HG02610 (cell line): ENCODE results near the gene ZNF362.
"Not testable (repeated sequence)": the region's sequence is repeated elsewhere in the genome, so short reads cannot be mapped to it uniquely, and the experiment has no call there.

Source experiments
- ATAC-seq: cut with Tn5 transposase; IDR thresholded peaks from one replicate; pipeline ENCODE4 v1.9.1; 2021; ENCODE audit warnings: mild to moderate bottlenecking, moderate library complexity; ENCODE audit not compliant: unreplicated experiment

ZNF362 gene

DNA sequence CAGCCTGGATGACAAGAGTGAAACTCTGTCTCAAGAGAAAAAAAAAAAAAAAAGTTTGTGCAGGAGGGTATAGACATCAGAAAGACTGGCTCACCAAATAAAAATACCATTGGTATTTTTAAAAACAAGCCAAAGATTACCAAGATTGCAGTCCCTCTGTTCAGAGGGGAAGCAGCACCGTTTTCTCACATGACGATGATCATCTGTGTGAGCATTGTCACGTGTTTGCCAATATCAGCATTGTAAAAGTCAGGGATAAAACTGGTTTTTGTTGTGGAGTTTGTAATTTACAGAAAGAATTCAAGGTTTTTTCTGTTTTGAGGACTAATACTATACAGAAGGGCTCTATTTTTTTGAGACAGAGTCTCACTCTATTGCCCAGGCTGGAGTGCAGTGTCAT, 26.5 kb downstream of the ZNF362 start:
- ATAC-seq, result no peak

DNA sequence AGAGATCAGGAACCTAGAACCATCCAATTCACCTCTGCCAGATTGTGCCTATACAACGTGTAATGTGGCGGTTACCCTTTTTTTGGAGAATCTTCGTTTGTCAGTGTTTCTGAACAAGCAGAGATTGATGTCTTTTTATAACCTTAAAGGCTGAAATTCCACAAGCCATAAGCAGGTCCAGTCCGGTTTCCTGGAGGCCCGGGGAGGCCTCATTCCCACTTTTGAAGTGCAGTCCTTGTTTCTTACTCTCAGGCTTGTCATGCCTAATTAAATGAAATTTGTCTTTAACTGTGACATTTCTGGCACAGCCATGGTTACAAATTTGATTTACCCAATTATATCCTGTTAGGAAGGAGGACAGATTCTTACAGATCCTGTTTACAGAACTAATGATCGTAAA, 27.8 kb downstream of the ZNF362 start:
- ATAC-seq, result no peak

DNA sequence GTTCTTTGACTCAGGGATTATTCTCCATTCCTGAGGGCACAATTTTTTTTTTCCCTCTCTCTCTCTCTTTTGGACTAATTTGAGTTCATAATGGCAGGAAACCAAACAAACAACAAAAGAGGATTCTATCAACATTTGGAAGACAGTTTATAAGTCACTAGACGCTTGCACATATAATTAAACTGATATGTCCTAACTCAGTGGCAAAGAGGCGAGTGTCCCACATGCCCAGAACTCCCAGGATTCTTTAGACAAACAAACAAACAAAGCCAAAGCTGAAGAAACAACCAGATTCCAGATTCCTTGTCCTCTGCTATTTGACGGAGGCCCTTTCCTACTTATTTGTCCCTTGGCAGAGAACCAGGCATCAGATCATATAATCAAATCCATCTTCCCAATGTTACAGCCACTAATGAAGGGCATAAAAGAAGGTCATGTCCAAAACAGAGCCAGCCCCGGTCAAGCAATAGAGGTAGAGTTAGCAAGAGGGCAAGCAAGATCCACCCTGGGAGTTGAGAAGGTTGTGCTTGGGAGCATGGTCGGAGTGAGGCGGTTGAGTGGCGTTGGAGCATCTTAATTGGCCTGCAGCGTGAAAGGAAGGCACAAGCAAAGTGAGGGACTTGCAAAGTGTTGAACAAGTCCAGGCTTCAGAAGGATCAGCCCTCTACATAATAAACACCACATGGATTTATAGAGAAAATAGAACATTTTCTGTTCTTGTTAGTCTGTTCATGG, 30.3 kb downstream of the ZNF362 start:
- no peak for ATAC-seq

DNA sequence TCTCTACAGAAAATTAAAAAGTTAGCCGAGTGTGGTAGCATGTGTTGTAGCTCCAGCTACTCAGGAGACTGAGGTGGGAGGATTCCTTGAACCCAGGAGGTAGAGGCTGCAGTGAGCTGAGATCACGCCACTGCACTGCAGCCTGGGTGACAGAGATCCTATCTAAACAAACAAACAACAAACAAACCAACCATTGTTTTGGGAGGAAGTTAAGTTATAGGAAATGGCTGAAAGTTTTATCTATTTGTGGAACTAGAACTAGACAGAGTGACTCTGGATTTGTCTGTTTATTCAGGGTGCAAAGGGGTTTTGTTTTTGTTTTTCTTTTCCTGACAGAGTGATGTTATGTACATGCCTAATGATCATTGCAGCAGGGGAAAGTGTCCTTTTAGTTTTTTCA, 31.0 kb downstream of the ZNF362 start:
- no peak for ATAC-seq

DNA sequence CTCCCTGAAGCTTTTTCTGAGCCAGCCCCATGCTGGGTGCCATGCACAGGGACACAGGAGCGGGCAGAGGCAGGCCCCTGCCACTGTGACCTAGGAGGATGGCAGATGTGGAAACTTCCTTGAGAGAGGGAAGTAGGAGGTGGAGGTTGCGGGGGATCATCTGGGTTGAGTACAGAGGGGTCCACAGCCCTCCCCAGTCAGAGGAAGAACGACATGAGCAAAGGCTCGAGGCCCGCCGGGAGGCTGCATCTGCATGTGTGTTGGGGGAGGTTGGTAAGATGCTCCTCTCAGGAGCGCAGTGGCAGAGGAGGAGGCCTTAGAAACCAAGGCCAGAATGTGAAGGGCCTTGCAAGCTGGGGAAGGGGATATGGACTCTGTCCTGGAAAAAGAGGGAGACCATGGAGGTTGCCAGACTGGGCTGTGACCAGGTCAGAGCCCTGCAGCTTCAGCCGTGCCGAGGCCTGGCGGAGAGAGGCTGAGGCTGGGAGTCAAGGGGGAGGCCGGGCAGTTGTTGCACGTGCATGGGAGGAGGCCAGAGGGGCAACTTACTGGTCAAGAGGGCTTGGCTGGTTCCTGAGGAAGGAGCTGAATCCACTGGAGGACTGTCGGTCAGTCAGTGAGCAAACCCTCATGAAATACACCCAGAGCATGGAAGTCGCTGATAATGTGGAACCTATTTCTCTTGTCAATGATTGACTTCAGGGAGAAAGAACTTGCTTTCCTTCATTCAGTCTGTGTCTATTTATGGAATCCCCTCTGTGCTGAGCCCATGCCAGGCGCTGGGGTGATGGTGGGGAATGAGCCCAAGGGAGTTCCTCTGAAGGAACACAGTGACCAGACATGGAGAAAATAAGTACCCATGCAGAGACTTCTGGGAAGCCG, 32.9 kb downstream of the ZNF362 start:
- ATAC-seq, result no peak

DNA sequence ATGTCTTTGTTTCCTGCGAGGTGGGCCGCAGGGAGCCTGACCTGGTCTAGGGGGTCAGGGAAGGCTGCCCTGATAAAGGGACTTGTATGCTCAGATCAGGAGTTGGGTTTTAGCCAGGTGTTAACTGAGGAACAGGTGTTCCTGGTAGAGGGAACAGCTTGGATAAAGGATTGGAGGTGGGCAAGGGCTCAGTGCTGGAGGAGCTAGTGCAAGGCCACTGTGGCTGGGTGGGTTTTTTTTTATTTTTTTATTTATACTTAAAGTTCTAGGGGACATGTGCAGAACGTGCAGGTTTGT, 33.5 kb downstream of the ZNF362 start:
- no peak for ATAC-seq

DNA sequence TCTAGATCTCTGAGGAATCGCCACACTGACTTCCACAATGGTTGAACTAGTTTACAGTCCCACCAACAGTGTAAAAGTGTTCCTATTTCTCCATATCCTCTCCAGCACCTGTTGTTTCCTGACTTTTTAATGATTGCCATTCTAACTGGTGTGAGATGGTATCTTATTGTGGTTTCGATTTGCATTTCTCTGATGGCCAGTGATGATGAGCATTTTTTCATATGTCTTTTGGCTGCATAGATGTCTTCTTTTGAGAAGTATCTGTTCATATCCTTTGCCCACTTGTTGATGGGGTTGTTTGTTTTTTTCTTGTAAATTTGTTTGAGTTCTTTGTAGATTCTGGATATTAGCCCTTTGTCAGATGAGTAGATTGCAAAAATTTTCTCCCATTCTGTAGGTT, 34.3 kb downstream of the ZNF362 start:
- ATAC-seq, result not testable (repeated sequence)

DNA sequence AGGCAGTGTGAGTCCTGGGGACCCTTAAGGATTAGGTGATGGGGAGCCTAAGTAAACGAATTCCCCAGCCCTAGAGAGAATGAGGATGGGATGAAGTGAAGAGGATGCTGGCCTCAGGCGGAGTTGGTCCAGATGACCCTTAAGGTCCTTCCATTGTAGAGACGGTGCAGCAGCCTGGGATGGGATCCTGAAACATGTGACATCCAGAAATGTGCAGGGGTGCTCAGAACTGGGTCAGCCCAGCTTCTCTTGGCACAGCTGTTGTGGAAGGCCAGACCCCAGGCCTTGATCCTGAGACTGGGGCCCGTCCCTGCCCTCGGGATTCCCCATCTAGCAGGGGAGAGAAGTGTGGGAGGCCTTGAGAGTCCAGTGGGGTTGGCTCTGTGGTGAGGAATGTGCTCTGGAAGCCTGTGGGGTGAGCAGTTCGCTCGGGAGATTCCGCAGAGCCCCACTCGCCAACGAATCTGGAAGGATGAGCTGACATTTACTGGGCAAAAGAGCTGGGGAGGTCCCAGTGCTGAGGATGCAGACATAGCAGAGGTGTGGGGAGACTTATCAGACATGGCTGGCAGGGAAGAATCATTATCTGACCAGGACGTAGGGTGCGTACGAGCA, 36.5 kb downstream of the ZNF362 start:
- ATAC-seq, result no peak

DNA sequence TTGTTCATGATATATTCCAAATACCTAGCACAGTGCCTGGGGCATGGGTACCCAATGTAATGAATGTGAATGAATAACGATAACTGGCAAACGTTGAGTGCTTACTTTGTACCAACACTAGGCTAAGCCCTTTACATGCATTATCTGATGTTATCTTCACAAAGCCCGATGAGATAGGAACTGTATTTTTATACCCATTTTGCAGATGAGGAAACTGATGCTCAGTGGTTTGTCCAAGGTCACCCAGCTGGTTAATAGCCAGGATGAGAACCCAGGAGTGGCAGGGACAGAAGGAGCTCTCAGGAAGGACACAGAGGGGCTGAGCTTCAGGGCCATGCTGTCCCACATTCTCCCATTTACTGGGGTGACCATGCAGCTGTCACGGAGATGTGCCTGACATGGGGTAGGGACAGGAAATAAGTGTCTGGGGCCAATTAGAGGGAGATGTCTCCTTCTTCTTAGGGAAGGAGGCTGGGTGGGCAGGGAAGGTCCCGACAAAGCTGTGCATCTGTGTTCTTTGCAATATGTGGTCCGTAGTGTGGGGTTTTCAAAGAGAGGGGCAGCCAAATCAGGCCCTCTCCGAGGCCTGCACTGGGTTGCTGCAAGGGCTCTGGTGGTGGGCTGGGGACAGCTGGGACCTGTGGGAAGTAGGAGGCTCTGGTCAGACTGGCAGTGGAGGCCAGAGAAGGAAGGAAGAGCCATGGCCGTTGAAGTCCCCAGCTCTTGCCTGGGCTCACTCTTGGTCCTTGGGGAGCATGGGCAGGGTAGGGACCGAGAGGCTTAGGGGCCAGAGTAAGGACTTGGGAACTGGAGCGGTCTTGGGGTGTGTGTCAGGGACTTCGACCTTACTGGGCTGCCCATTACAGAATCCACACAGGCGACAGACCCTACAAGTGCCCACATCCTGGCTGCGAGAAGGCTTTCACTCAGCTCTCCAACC, 38.0 kb downstream of the ZNF362 start:
- no peak for ATAC-seq

DNA sequence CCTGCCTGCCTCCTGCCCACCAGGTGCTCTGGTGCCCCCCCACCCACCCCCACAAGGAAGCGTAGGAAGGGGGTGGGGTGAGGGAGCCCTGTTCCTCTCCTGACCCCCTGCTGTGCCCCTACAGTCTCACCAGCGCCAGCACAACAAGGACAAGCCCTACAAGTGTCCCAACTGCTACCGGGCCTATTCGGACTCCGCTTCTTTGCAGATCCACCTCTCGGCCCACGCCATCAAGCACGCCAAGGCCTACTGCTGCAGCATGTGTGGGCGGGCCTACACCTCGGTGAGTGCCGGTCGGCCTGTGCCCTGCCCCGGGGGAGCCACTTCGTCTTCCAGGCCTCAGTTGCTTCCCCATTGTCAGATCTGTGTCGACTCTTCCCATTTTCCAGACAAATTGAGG, 38.7 kb downstream of the ZNF362 start:
- ATAC-seq, result no peak

DNA sequence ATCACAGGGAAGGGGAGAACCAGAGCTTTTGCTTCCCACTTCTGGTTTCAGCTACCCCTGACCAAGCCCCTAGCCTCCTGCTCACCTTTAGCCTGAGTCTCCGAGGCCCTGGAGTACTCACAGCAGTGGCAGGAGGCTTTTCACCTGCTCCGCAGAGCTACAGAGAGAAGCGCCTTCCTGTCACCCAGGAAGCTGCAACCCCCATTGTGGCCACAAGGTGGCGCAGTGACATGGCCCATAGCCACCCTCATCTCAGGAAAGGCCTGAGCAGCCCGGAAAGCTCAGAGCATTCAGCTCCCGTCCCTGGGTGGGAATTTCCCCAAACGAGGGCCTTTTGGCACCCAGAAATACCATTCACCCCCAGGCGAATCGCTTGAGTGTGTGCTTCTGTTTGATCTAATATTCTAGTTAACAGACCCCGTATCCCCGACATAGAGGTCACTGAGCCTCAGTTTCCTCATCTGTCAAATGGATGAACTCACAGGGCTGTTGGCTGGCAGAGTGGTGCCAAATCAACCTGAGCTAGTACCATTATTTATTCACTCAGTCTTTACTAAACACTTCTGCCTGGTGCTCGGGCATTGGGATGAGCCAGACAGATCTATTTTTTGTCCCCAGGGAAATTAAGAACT, 39.3 kb downstream of the ZNF362 start:
- no peak for ATAC-seq

DNA sequence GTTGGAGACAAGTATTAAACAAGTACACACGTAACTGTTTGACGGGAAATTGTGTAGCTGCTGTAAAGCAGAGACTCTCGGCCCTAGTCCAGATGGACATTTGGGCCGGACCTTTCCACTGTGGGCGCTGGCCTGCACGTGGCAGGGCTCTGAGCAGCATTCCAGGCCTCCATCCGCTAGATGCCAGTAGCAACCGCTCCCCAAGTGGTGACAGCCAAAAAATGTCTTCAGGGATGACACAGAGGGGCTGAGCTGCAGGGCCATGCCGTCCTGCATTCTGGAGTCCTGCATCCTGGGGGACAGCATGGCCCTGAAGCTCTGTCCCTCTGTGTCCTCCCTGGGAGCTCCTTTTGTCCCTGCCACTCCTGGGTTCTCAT, 39.8 kb downstream of the ZNF362 start:
- ATAC-seq, result no peak

DNA sequence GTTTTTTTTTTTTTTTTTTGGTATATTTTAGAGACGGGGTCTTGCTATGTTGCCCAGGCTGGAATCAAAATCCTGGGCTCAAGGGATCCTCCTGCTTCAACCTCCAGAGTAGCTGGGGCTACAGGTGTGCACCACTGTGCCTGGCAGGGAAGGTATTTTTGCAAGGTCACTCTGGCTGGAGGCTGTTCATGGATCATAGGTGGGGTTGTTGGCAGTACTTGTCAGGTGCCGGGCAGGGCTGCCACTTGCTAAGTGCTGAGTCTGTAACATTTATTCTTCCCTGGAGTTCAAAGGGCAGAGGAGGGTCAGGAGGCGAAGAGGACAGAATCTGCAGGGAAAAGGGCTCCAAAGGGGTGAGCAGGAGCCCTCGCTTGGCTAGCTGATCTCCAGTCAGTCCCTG, 40.5 kb downstream of the ZNF362 start:
- ATAC-seq, result no peak

DNA sequence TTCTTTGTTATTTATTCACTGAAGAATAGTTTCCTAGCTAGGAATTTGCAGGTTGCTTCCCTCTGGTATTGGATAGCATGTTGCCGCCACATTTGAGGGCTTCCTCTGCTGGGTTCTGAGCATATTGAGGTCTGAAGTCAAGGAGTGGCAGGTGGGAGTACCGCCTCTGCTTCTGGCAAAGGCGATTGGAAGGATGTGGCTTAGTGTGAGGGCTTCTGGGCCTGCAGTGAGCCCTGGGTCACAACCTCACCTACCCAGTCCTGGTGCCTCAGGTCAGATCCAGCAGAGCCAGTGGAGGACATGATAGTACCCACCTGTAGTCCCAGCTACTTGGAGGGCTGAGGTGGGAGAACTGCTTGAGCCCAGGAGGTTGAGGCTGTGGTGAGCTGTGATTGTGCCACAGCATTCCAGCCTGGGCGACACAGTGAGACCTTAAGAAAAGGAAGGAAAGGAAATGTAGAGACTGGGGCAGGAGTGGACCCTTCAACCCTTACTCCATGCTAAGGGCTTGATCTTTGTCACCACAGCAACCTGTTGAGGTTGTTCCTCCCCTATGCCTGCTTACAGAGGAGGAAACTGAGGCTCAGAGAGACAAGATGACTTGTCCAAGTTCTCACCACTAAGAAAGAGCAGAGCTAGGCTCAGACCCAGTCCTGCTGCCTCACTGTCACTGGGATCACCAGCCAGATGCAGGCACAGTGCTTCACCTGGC, 41.8 kb downstream of the ZNF362 start:
- no peak for ATAC-seq

DNA sequence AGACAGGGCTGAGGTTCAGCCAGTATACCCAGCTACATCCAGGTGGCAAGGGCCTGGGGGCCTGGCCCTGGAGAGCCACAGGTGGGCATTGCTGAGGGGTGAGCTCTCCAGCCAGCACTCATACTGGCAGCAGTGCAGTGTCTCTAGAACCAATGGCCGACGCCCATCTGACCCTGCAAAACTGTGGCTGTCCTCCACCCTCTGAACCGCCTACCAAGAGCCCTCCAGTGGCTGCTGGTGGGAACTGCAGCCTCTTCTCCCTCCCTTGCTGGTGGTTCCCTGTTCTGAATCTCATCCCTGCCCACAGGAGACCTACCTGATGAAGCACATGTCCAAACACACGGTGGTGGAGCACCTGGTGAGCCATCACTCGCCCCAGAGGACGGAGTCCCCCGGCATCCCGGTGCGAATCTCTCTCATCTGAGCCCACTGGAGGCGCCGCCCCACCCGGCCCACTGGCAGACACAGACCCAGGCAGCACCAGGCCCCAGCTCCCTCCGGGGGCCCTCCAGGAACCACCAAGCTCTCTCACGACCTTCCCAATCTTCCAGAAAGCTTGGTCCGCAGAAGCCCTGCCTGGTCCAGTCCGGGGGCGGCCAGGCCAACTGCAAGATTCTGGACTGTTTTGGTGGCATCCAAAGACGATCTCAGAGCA, 42.5 kb downstream of the ZNF362 start:
- ATAC-seq, result no peak

DNA sequence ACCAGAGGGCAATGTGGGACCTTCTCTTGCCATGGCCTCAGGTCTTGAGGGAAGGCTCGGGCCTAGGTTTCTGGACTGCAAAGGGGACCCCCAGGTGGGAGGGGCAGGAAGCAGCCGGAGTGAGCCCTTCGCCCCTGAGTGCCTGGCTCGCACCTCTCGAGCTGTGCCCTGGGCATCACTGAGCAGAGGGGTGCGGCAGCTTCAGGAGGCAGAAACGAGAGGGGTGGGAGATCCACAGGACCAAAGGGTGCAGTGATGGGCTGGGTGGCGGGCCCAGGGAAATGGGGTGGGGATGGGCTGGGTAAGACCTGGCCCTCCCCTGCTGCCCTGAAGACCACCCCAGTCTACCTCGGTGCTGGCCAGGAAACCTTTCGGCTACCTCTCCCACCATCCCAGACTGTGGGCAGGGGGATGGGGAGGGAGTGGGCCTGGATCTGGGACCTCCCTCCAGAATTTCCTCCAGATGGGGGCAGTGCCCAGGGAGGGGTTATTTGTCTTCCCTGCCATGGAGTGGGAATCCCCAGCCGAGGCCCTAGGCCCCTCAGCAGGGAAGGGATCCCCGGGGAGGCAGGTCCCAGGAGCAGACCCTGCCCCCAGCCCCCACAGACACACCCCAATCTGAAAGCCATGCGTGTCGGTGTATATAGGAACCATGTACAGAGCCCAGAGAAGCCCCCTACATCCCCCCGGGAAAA, 43.3 kb downstream of the ZNF362 start:
- no peak for ATAC-seq

DNA sequence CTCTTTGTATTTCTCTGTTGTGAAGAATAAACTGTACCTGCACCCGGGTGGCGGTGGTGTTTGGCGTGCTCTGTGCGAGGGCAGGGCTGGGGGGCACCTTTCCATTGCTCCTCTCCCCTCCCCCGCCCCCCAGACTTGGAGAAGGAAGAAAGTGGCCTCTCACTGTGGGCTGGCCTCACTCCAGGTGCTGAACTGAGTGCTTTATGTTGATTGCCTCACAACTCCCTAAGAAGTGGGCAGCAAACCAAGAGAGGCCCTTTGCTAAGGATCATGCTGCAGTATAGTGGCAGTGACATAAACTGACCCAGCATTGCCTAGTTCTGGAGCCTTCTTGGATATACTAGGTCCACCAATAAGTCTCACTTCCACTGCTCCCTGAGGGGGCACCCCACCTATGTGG, 44.4 kb downstream of the ZNF362 start:
- no peak for ATAC-seq

DNA sequence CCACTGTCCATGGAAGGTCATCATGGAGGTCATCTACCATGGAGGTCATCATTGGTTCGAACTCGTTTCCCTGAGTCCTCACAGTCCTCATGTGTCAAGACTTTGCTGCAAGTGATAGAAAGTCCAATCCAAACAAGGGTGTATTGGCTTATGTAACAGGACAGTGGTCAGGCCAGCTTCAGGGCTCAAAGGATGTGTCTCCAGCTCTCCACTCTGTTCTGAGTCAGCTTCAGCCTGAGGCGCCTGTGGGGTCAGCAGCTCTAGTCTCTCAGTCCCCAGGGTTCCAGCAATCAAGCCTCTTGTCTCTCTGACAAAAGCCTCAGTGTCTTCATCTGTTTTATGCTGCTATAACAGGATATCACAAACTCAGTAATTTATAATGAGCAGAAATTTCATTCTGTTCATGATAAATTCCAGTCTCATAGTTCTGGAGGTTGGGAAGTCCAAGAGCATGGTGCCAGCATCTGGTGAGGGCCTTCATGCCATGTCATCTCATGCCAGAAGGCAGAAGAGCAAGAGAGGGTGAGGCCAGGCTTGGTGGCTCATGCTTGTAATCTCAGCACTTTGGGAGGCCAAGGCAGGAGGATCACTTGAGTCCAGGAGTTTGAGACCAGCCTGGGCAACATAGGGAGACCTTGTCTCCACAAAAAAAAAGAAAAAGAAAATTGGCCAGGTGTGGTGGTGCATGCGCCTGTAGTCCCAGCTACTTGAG, 45.1 kb downstream of the ZNF362 start:
- no peak for ATAC-seq
